H9 (cell line): Measurements from ENCODE around the gene NALCN. TPM values are rescaled to one million over a fixed set of nuclear protein-coding genes. Genes with fewer than 3 reads are reported as not detected.

Source experiments
- DNase-seq: peaks from one replicate; pipeline ENCODE4 v3.0.0-alpha.2; 2017
- H2AFZ ChIP-seq: one replicate; pipeline ENCODE4 v1.6.1; 2013; ENCODE audit warnings: mild to moderate bottlenecking, low read length, control low read depth, moderate library complexity
- H2AK5ac ChIP-seq: 2 replicates; pipeline ENCODE4 v1.6.1; 2013; ENCODE audit warnings: low read length, control low read depth, mixed read lengths; ENCODE audit not compliant: insufficient read length
- H2BK120ac ChIP-seq: one replicate; pipeline ENCODE4 v1.6.1; 2013; ENCODE audit warnings: low read depth, mild to moderate bottlenecking, low read length, control low read depth, inconsistent platforms; ENCODE audit not compliant: poor library complexity, severe bottlenecking
- H2BK12ac ChIP-seq: 2 replicates; pipeline ENCODE4 v1.6.1; 2013; ENCODE audit warnings: low read length, control low read depth, mixed read lengths, low read depth; ENCODE audit not compliant: insufficient read length
- H2BK15ac ChIP-seq: 2 replicates; pipeline ENCODE4 v1.6.1; 2013; ENCODE audit warnings: low read depth, low read length, control low read depth
- H2BK20ac ChIP-seq: one replicate; pipeline ENCODE4 v1.6.1; 2013; ENCODE audit warnings: low read depth, mild to moderate bottlenecking, low read length, control low read depth, inconsistent platforms; ENCODE audit not compliant: poor library complexity, severe bottlenecking
- H2BK5ac ChIP-seq: 2 replicates; pipeline ENCODE4 v1.6.1; 2013; ENCODE audit warnings: low read length, control low read depth, mixed read lengths; ENCODE audit not compliant: insufficient read length
- H3K14ac ChIP-seq: 2 replicates; pipeline ENCODE4 v1.6.1; 2013; ENCODE audit warnings: low read length, control low read depth; ENCODE audit not compliant: insufficient read depth
- H3K18ac ChIP-seq: 2 replicates; pipeline ENCODE4 v1.6.1; 2013; ENCODE audit warnings: low read depth, mild to moderate bottlenecking, mixed read lengths, low read length, control low read depth; ENCODE audit not compliant: insufficient read length
- H3K23ac ChIP-seq: 2 replicates; pipeline ENCODE4 v1.6.1; 2013; ENCODE audit warnings: low read length, control low read depth, mixed read lengths, low read depth; ENCODE audit not compliant: insufficient read length
- H3K23me2 ChIP-seq: 2 replicates; pipeline ENCODE4 v1.6.1; 2013; ENCODE audit warnings: low read depth, mild to moderate bottlenecking, mixed read lengths, low read length, control low read depth; ENCODE audit not compliant: insufficient read length, poor library complexity, severe bottlenecking
- H3K27ac ChIP-seq: 2 replicates; pipeline ENCODE4 v1.5.1; 2013; ENCODE audit warnings: low read length, control low read depth, mixed read lengths, low read depth; ENCODE audit not compliant: insufficient read length
- H3K27me3 ChIP-seq: 2 replicates; pipeline ENCODE4 v1.6.1; 2013; ENCODE audit warnings: low read length, control low read depth, inconsistent platforms; ENCODE audit not compliant: insufficient read depth
- H3K4ac ChIP-seq: 2 replicates; pipeline ENCODE4 v1.6.1; 2013; ENCODE audit warnings: low read depth, mild to moderate bottlenecking, control low read depth, inconsistent platforms, low read length, moderate library complexity
- H3K4me1 ChIP-seq: 2 replicates; pipeline ENCODE4 v1.6.1; 2013; ENCODE audit warnings: low read length, control low read depth, inconsistent platforms; ENCODE audit not compliant: insufficient read depth
- H3K4me2 ChIP-seq: 2 replicates; pipeline ENCODE4 v1.6.1; 2013; ENCODE audit warnings: low read length, control low read depth, mixed read lengths; ENCODE audit not compliant: insufficient read length, insufficient read depth
- H3K56ac ChIP-seq: 2 replicates; pipeline ENCODE4 v1.6.1; 2013; ENCODE audit warnings: low read depth, mild to moderate bottlenecking, mixed read lengths, low read length, control low read depth; ENCODE audit not compliant: insufficient read length
- H3K79me1 ChIP-seq: 2 replicates; pipeline ENCODE4 v1.6.1; 2013; ENCODE audit warnings: low read depth, mild to moderate bottlenecking, moderate library complexity, low read length, control low read depth, inconsistent platforms; ENCODE audit not compliant: insufficient read depth, poor library complexity, severe bottlenecking
- H3K79me2 ChIP-seq: 2 replicates; pipeline ENCODE4 v1.6.1; 2013; ENCODE audit warnings: low read length, control low read depth, inconsistent platforms; ENCODE audit not compliant: insufficient read depth
- H3K9ac ChIP-seq: 2 replicates; pipeline ENCODE4 v1.6.1; 2013; ENCODE audit warnings: low read length, control low read depth, mixed read lengths; ENCODE audit not compliant: insufficient read length; ENCODE audit errors: extremely low read depth
- H3K9me3 ChIP-seq: one replicate; pipeline ENCODE4 v1.6.1; 2013; ENCODE audit warnings: low read depth, low read length, inconsistent platforms; ENCODE audit not compliant: control insufficient read depth
- H3T11ph ChIP-seq: one replicate; pipeline ENCODE4 v1.6.1; 2013; ENCODE audit warnings: mild to moderate bottlenecking, low read length, control low read depth, inconsistent platforms
- H4K20me1 ChIP-seq: one replicate; pipeline ENCODE4 v1.6.1; 2013; ENCODE audit not compliant: control insufficient read depth, insufficient read length, insufficient read depth
- H4K5ac ChIP-seq: 2 replicates; pipeline ENCODE4 v1.6.1; 2013; ENCODE audit warnings: low read depth, mild to moderate bottlenecking, mixed read lengths, low read length, control low read depth; ENCODE audit not compliant: insufficient read length
- H4K8ac ChIP-seq: replicated peaks from 2 replicates; pipeline ENCODE4 v1.6.1; 2013; ENCODE audit warnings: low read length, control low read depth, mixed read lengths, low read depth; ENCODE audit not compliant: insufficient read length
- H4K91ac ChIP-seq: 2 replicates; pipeline ENCODE4 v1.6.1; 2013; ENCODE audit warnings: low read depth, mild to moderate bottlenecking, moderate library complexity, mixed read lengths, low read length, control low read depth; ENCODE audit not compliant: insufficient read length
- H3K27ac Mint-ChIP-seq, 3 experiments: 2 replicates in 2 of 3; 3 replicates in 1 of 3; pipeline ENCODE4 v1.8.0; 2020 to 2021; ENCODE audit warnings: mixed read lengths in 3 of 3, mild to moderate bottlenecking in 1 of 3, moderate library complexity in 1 of 3
- H3K27me3 Mint-ChIP-seq: 2 replicates; pipeline ENCODE4 v1.8.0; 2021; ENCODE audit warnings: low read depth, mild to moderate bottlenecking, moderate library complexity, mixed read lengths
- H3K36me3 Mint-ChIP-seq, 3 experiments: 2 replicates in 2 of 3; 3 replicates in 1 of 3; pipeline ENCODE4 v1.8.0; 2020 to 2021; ENCODE audit warnings: low read depth in 3 of 3, mixed read lengths in 3 of 3; ENCODE audit not compliant: insufficient read depth in 1 of 3
- H3K4me1 Mint-ChIP-seq, 2 experiments: 2 replicates each; pipeline ENCODE4 v1.8.0; 2020; ENCODE audit warnings: mixed read lengths in 2 of 2
- H3K4me3 Mint-ChIP-seq, 2 experiments: 2 replicates in 1 of 2; 3 replicates in 1 of 2; pipeline ENCODE4 v1.8.0; 2020 to 2021; ENCODE audit warnings: mild to moderate bottlenecking in 2 of 2, mixed read lengths in 2 of 2, moderate library complexity in 1 of 2
- H3K9me3 Mint-ChIP-seq, 2 experiments: 2 replicates in 1 of 2; 3 replicates in 1 of 2; pipeline ENCODE4 v1.8.0; 2020; ENCODE audit warnings: mild to moderate bottlenecking in 2 of 2, mixed read lengths in 2 of 2, moderate library complexity in 1 of 2
- CTCF ChIP-seq: fragments of 200-600 bp; sonication (generic); conservative IDR thresholded peaks from 3 replicates; pipeline ENCODE4 v1.8.0; 2021; ENCODE audit warnings: antibody characterized with exemption, mild to moderate bottlenecking
- WGBS: extraction: QIAGEN DNeasy Blood & Tissue Kit; methylation state at CpG from one replicate; pipeline ENCODE4 v1.1.7; 2013; ENCODE audit warnings: missing lambda C conversion rate, low lambda C conversion rate, mixed read lengths; ENCODE audit not compliant: insufficient read length; ENCODE audit errors: extremely low coverage; 5-methylcytosine and 5-hydroxymethylcytosine counted together
- total RNA-seq: library from RNA; stranded (reverse); gene quantifications from 2 replicates; pipeline ENCODE4 v1.2.1, GENCODE V29; 2021

The NALCN gene
- total RNA-seq, 1 experiment from 2014 or later: 0.09 TPM

- Mint-ChIP-seq H3K27ac (no peak overlapping the region), H3K4me1 (no peaks in the 10 kb centered on the region), H3K4me3 (no peak overlapping the region), H3K36me3 (no peaks in the 10 kb centered on the region), H3K27me3 (no peaks in the 10 kb centered on the region), H3K9me3 (no peaks in the 10 kb centered on the region; a peak in 1 of 5 replicates)
- Histone ChIP-seq H2BK120ac (no peak overlapping the region), H3K9me3 (no peaks in the 10 kb centered on the region), H2BK20ac (no peak overlapping the region), H2BK5ac (no peak overlapping the region), H4K91ac (no peak overlapping the region), H3K4me1 (no peaks in the 10 kb centered on the region), H3K79me1 (no peaks in the 10 kb centered on the region), H3K23me2 (no peaks in the 10 kb centered on the region), H3K4me2 (no peak overlapping the region), H4K8ac (no peak overlapping the region), H3K14ac (no peak overlapping the region), H2AK5ac (no peak overlapping the region), H3K23ac (no peak overlapping the region), H2AFZ (no peak overlapping the region), H4K5ac (no peak overlapping the region), H3K56ac (no peak overlapping the region), H3T11ph (no peak overlapping the region), H3K18ac (no peak overlapping the region), H2BK12ac (no peak overlapping the region), H3K27ac (no peak overlapping the region), H3K27me3 (no peaks in the 10 kb centered on the region), H2BK15ac (no peak overlapping the region), H3K79me2 (no peaks in the 10 kb centered on the region), H3K4ac (no peak overlapping the region), H4K20me1 (no peaks in the 10 kb centered on the region), H3K9ac (no peak overlapping the region)
- no peak for DNase-seq
- no peak for TF ChIP-seq CTCF
- WGBS: no CpG with 5 or more reads among the region's 1 CpG
Observed at GRCh38 chr13:101297794-101298193, 118.5 kb downstream of the NALCN start.
